OCI-LY1 (cell line): Measurements from ENCODE around the gene RPS3A.

Experiments
- H2AFZ ChIP-seq: fragments of 200-600 bp; sonication (generic), shearing (Covaris generic); 2 replicates; pipeline ENCODE4 v1.6.0; 2014; ENCODE audit warnings: antibody characterized with exemption, mild to moderate bottlenecking, low read length
- H3F3A ChIP-seq: fragments of 200-600 bp; sonication (generic), shearing (Covaris generic); 2 replicates; pipeline ENCODE4 v1.6.0; 2014; ENCODE audit warnings: mild to moderate bottlenecking, antibody characterized with exemption, low read length, moderate library complexity; ENCODE audit not compliant: insufficient read depth
- H3K27ac ChIP-seq: fragments of 200-600 bp; sonication (generic); 2 replicates; pipeline ENCODE4 v1.5.1; 2014; ENCODE audit warnings: low read length, mixed run types, mild to moderate bottlenecking, low read depth; ENCODE audit not compliant: poor library complexity, severe bottlenecking
- H3K27me3 ChIP-seq: fragments of 200-600 bp; sonication (generic); 2 replicates; pipeline ENCODE4 v1.6.0; 2014; ENCODE audit warnings: antibody characterized with exemption, mild to moderate bottlenecking, low read length, moderate library complexity; ENCODE audit not compliant: insufficient read depth
- H3K36me3 ChIP-seq: fragments of 200-600 bp; sonication (generic); 2 replicates; pipeline ENCODE4 v1.6.1; 2014; ENCODE audit warnings: mild to moderate bottlenecking, antibody characterized with exemption, low read length, moderate library complexity, mixed read lengths; ENCODE audit not compliant: insufficient read depth
- H3K4me1 ChIP-seq: fragments of 200-600 bp; sonication (generic); 2 replicates; pipeline ENCODE4 v1.5.1; 2014; ENCODE audit warnings: mild to moderate bottlenecking, low read length, moderate library complexity; ENCODE audit not compliant: insufficient read depth, severe bottlenecking
- H3K4me2 ChIP-seq: fragments of 200-600 bp; sonication (generic), shearing (Covaris generic); 2 replicates; pipeline ENCODE4 v1.6.1; 2014; ENCODE audit warnings: low read length
- H3K4me3 ChIP-seq: fragments of 200-600 bp; sonication (generic); 2 replicates; pipeline ENCODE4 v1.5.1; 2014; ENCODE audit warnings: low read length, low read depth, mild to moderate bottlenecking, mixed read lengths; ENCODE audit not compliant: poor library complexity, severe bottlenecking
- H3K79me2 ChIP-seq: fragments of 200-600 bp; shearing (Covaris generic); 2 replicates; pipeline ENCODE4 v1.6.1; 2016; ENCODE audit warnings: mixed run types, low read length, mixed read lengths; ENCODE audit not compliant: insufficient read depth
- H3K9ac ChIP-seq: fragments of 200-600 bp; sonication (generic), shearing (Covaris generic); 2 replicates; pipeline ENCODE4 v1.6.1; 2014; ENCODE audit warnings: mild to moderate bottlenecking, low read length, mixed read lengths
- H3K9me2 ChIP-seq: fragments of 200-600 bp; sonication (generic), shearing (Covaris generic); 2 replicates; pipeline ENCODE4 v1.6.1; 2014; ENCODE audit warnings: low read depth, mild to moderate bottlenecking, low read length, mixed read lengths
- H3K9me3 ChIP-seq: fragments of 200-600 bp; shearing (Covaris generic); 2 replicates; pipeline ENCODE4 v1.6.1; 2014; ENCODE audit warnings: low read length, mixed read lengths
- H4K20me1 ChIP-seq: fragments of 200-600 bp; sonication (generic), shearing (Covaris generic); 2 replicates; pipeline ENCODE4 v1.6.0; 2016; ENCODE audit warnings: mild to moderate bottlenecking, low read length; ENCODE audit not compliant: insufficient read depth
- EZH2 ChIP-seq: fragments of 200-600 bp; sonication (generic), shearing (Covaris generic); IDR thresholded peaks from 2 replicates; pipeline ENCODE4 v1.8.0; 2017; ENCODE audit warnings: borderline replicate concordance, mixed run types, mild to moderate bottlenecking, antibody characterized with exemption, low read length, moderate library complexity, mixed read lengths
- TF ChIP-seq, protein P1 (sequence below): fragments of 200-600 bp; sonication (generic), shearing (Covaris generic); IDR thresholded peaks from 2 replicates; pipeline ENCODE4 v1.5.1; 2017; ENCODE audit warnings: mild to moderate bottlenecking, antibody characterized with exemption, low read length, moderate library complexity, mixed read lengths

RPS3A gene

GRCh38 chr4:151152028-151152427, 52.6 kb downstream of the RPS3A start:
- Histone ChIP-seq H3K4me2 (no peak overlapping the region), H3K9ac (no peak overlapping the region), H3K36me3 (no peaks in the 10 kb centered on the region), H3K9me2 (no peaks in the 10 kb centered on the region), H3K79me2 (no peaks in the 10 kb centered on the region), H3F3A (no peaks in the 10 kb centered on the region), H4K20me1 (no peaks in the 10 kb centered on the region), H3K27me3 (no peaks in the 10 kb centered on the region), H3K4me1 (no peaks in the 10 kb centered on the region), H3K4me3 (no peak overlapping the region), H2AFZ (no peak overlapping the region), H3K27ac (no peak overlapping the region), H3K9me3 (no peaks in the 10 kb centered on the region)
- no peak for TF ChIP-seq EZH2
- TF ChIP-seq, protein P1, sequence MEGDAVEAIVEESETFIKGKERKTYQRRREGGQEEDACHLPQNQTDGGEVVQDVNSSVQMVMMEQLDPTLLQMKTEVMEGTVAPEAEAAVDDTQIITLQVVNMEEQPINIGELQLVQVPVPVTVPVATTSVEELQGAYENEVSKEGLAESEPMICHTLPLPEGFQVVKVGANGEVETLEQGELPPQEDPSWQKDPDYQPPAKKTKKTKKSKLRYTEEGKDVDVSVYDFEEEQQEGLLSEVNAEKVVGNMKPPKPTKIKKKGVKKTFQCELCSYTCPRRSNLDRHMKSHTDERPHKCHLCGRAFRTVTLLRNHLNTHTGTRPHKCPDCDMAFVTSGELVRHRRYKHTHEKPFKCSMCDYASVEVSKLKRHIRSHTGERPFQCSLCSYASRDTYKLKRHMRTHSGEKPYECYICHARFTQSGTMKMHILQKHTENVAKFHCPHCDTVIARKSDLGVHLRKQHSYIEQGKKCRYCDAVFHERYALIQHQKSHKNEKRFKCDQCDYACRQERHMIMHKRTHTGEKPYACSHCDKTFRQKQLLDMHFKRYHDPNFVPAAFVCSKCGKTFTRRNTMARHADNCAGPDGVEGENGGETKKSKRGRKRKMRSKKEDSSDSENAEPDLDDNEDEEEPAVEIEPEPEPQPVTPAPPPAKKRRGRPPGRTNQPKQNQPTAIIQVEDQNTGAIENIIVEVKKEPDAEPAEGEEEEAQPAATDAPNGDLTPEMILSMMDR: no peak

DNA sequence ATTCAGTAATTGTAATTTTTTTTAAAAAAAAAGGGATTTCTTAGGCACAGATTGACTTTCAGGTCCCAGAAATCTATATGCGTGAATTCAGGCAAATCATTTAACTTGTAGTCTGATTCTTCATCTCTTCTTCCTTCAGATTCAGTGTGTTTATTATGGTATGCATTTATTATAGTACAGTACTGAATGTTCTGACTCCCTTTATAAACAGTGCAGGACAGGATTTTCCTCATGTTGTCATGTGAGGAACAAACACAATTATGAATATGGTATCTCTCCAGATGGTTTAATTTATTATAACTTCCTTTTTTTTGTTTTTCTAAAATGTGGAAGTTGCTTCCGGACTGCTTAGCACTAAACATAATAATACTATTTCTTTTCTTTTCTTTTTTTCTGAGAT, 54.2 kb downstream of the RPS3A start:
- TF ChIP-seq EZH2: no peak
- TF ChIP-seq, protein P1: no peak
- H3K27me3 ChIP-seq: no peaks in the 10 kb centered on the region
- no peaks in the 10 kb centered on the region for H3F3A ChIP-seq
- no peaks in the 10 kb centered on the region for H3K79me2 ChIP-seq
- H4K20me1 ChIP-seq: no peaks in the 10 kb centered on the region
- no peak overlapping the region for H2AFZ ChIP-seq
- no peak overlapping the region for H3K27ac ChIP-seq
- H3K9me2 ChIP-seq: no peaks in the 10 kb centered on the region
- no peak overlapping the region for H3K4me3 ChIP-seq
- no peak overlapping the region for H3K4me2 ChIP-seq
- H3K36me3 ChIP-seq: no peaks in the 10 kb centered on the region
- no peaks in the 10 kb centered on the region for H3K9me3 ChIP-seq
- no peak overlapping the region for H3K9ac ChIP-seq
- no peaks in the 10 kb centered on the region for H3K4me1 ChIP-seq
